Cortex of kidney (tissue), 1 donor: ENCODE data around the gene ZW10.

Experiments used
- DNase-seq: peaks from one replicate; lab custom pipeline; 2025; lab: John Stamatoyannopoulos, UW

The ZW10 gene

GRCh38 chr11:113697756-113698407 lies 75.6 kb downstream of the ZW10 start:
- no peak for DNase-seq

GRCh38 chr11:113697111-113697510 lies 76.4 kb downstream of the ZW10 start:
- no peak for DNase-seq

GRCh38 chr11:113695207-113695606 lies 78.3 kb downstream of the ZW10 start:
- DNase-seq = no peak

- no peak for DNase-seq
Measured at GRCh38 chr11:113694390-113694789, 79.1 kb downstream of the ZW10 start.

- no peak for DNase-seq
Measured at GRCh38 chr11:113693030-113693429, 80.5 kb downstream of the ZW10 start.

GRCh38 chr11:113690619-113691569 lies 82.6 kb downstream of the ZW10 start:
- no peak for DNase-seq

GRCh38 chr11:113689768-113690618 lies 83.5 kb downstream of the ZW10 start:
- DNase-seq = no peak

GRCh38 chr11:113685654-113686359 lies 87.7 kb downstream of the ZW10 start:
- DNase-seq = no peak

- DNase-seq = no peak
Measured at GRCh38 chr11:113684496-113684895, 89.0 kb downstream of the ZW10 start.

- no peak for DNase-seq
Measured at GRCh38 chr11:113683481-113684046, 89.9 kb downstream of the ZW10 start.
